BLaER1 treated with 17β-estradiol and CSF1 and Interleukin-3, amounts not matched to agents 10 nM and 100 nM (cell line): ENCODE measurements around the gene LTBP1.

ENCODE experiments used
- H3K27ac ChIP-seq, 11 experiments: shearing (Covaris generic); formaldehyde crosslinking; 2 replicates each; pipeline ENCODE4 v1.8.1; 2022
- H3K27me3 ChIP-seq, 11 experiments: shearing (Covaris generic); formaldehyde crosslinking; 2 replicates each; pipeline ENCODE4 v1.8.1; 2022
- H3K36me3 ChIP-seq, 11 experiments: shearing (Covaris generic); formaldehyde crosslinking; 2 replicates each; pipeline ENCODE4 v1.8.1; 2022
- H3K4me1 ChIP-seq, 10 experiments: shearing (Covaris generic); formaldehyde crosslinking; 2 replicates each; pipeline ENCODE4 v1.8.1; 2022
- H3K4me2 ChIP-seq, 11 experiments: shearing (Covaris generic); formaldehyde crosslinking; 2 replicates each; pipeline ENCODE4 v1.8.1; 2022
- H3K4me3 ChIP-seq, 10 experiments: shearing (Covaris generic); formaldehyde crosslinking; 2 replicates each; pipeline ENCODE4 v1.8.1; 2022
- H3K9ac ChIP-seq, 11 experiments: shearing (Covaris generic); formaldehyde crosslinking; 2 replicates each; pipeline ENCODE4 v1.8.1; 2022
- H3K9me3 ChIP-seq, 11 experiments: shearing (Covaris generic); formaldehyde crosslinking; replicated peaks in 1 of 11; 2 replicates each; pipeline ENCODE4 v1.8.1; 2022
- H4K20me1 ChIP-seq, 11 experiments: shearing (Covaris generic); formaldehyde crosslinking; 2 replicates each; pipeline ENCODE4 v1.8.1; 2022
- Cebpa-rat ChIP-seq, 11 experiments: shearing (Covaris generic); IDR thresholded peaks; 2 replicates each; pipeline ENCODE4 v1.8.1; 2022

LTBP1 gene

GRCh38 chr2:33123216-33123615, 176.5 kb downstream of the LTBP1 start:
- H3K9ac ChIP-seq, result no peak overlapping the region
- no peaks in the 10 kb centered on the region for H4K20me1 ChIP-seq
- no peaks in the 10 kb centered on the region for H3K36me3 ChIP-seq
- no peaks in the 10 kb centered on the region for H3K9me3 ChIP-seq
- H3K4me1 ChIP-seq, result no peaks in the 10 kb centered on the region
- H3K27ac ChIP-seq, result no peak overlapping the region
- H3K4me2 ChIP-seq, result no peak overlapping the region
- H3K27me3 ChIP-seq, result no peaks in the 10 kb centered on the region
- H3K4me3 ChIP-seq, result no peak overlapping the region
- no peak for TF ChIP-seq Cebpa-rat (IDR thresholded peaks at IDR 0.05)

GRCh38 chr2:33126552-33126951, 179.8 kb downstream of the LTBP1 start:
- no peaks in the 10 kb centered on the region for H3K27me3 ChIP-seq
- 0 out of 22 replicates have a peak, but pooled peaks cover 0 to 7% (median 0%) of the 10 kb centered on the region in 11 experiments for H3K9me3 ChIP-seq
- no peaks in the 10 kb centered on the region for H3K4me1 ChIP-seq
- H3K4me2 ChIP-seq, result no peak overlapping the region
- no peaks in the 10 kb centered on the region for H4K20me1 ChIP-seq
- TF ChIP-seq Cebpa-rat (IDR thresholded peaks at IDR 0.05), result no peak
- H3K27ac ChIP-seq, result no peak overlapping the region
- no peak overlapping the region for H3K9ac ChIP-seq
- H3K4me3 ChIP-seq, result no peak overlapping the region
- H3K36me3 ChIP-seq, result no peaks in the 10 kb centered on the region

- no peak overlapping the region for H3K9ac ChIP-seq
- H4K20me1 ChIP-seq, result no peaks in the 10 kb centered on the region
- no peak for TF ChIP-seq Cebpa-rat (IDR thresholded peaks at IDR 0.05)
- no peak overlapping the region for H3K4me3 ChIP-seq
- H3K27me3 ChIP-seq, result no peaks in the 10 kb centered on the region
- no peak overlapping the region for H3K4me2 ChIP-seq
- H3K27ac ChIP-seq, result no peak overlapping the region
- H3K9me3 ChIP-seq, result 0 out of 22 replicates have a peak, but pooled peaks cover 0 to 7% (median 0%) of the 10 kb centered on the region in 11 experiments
- no peaks in the 10 kb centered on the region for H3K4me1 ChIP-seq
- no peaks in the 10 kb centered on the region for H3K36me3 ChIP-seq
These were observed 180.2 kb downstream of the LTBP1 start for GRCh38 chr2:33126958-33127357.

GRCh38 chr2:33129263-33130053, 182.7 kb downstream of the LTBP1 start:
- no peaks in the 10 kb centered on the region for H3K4me1 ChIP-seq
- H3K9me3 ChIP-seq, result 0 out of 22 replicates have a peak, but pooled peaks cover 0 to 7% (median 0%) of the 10 kb centered on the region in 11 experiments
- no peak for TF ChIP-seq Cebpa-rat (IDR thresholded peaks at IDR 0.05)
- H3K27me3 ChIP-seq, result no peaks in the 10 kb centered on the region
- no peaks in the 10 kb centered on the region for H4K20me1 ChIP-seq
- no peak overlapping the region for H3K4me3 ChIP-seq
- H3K4me2 ChIP-seq, result no peak overlapping the region
- H3K9ac ChIP-seq, result no peak overlapping the region
- no peaks in the 10 kb centered on the region for H3K36me3 ChIP-seq
- no peak overlapping the region for H3K27ac ChIP-seq

GRCh38 chr2:33130054-33130447, 183.3 kb downstream of the LTBP1 start:
- H4K20me1 ChIP-seq, result no peaks in the 10 kb centered on the region
- 0 out of 22 replicates have a peak, but pooled peaks cover 0 to 7% (median 0%) of the 10 kb centered on the region in 11 experiments for H3K9me3 ChIP-seq
- no peak for TF ChIP-seq Cebpa-rat (IDR thresholded peaks at IDR 0.05)
- H3K4me1 ChIP-seq, result no peaks in the 10 kb centered on the region
- H3K9ac ChIP-seq, result no peak overlapping the region
- no peak overlapping the region for H3K4me3 ChIP-seq
- no peaks in the 10 kb centered on the region for H3K27me3 ChIP-seq
- no peak overlapping the region for H3K4me2 ChIP-seq
- no peaks in the 10 kb centered on the region for H3K36me3 ChIP-seq
- H3K27ac ChIP-seq, result no peak overlapping the region

- Histone ChIP-seq H3K4me3 (no peak overlapping the region), H3K4me2 (no peak overlapping the region), H4K20me1 (no peaks in the 10 kb centered on the region), H3K27ac (no peak overlapping the region), H3K4me1 (peaks cover 0 to 2% (median 0%) of the 10 kb centered on the region in 10 experiments; a peak in 4 of 20 replicates), H3K9ac (no peak overlapping the region), H3K36me3 (no peaks in the 10 kb centered on the region), H3K27me3 (no peaks in the 10 kb centered on the region), H3K9me3 (0 out of 22 replicates have a peak, but pooled peaks cover 0 to 7% (median 0%) of the 10 kb centered on the region in 11 experiments)
- no peak for TF ChIP-seq Cebpa-rat (IDR thresholded peaks at IDR 0.05)
These were observed 183.8 kb downstream of the LTBP1 start for GRCh38 chr2:33130544-33130943.

GRCh38 chr2:33131111-33131510, 184.4 kb downstream of the LTBP1 start:
- H3K4me2 ChIP-seq, result no peak overlapping the region

GRCh38 chr2:33131749-33132148, 185.0 kb downstream of the LTBP1 start:
- peaks cover 0 to 14% (median 0%) of the 10 kb centered on the region in 10 experiments; a peak in 6 of 20 replicates for H3K4me1 ChIP-seq
- no peak overlapping the region for H3K9ac ChIP-seq
- no peak overlapping the region for H3K4me3 ChIP-seq
- H3K4me2 ChIP-seq, result no peak overlapping the region
- H3K36me3 ChIP-seq, result no peaks in the 10 kb centered on the region
- no peak overlapping the region for H3K27ac ChIP-seq
- no peaks in the 10 kb centered on the region for H4K20me1 ChIP-seq
- TF ChIP-seq Cebpa-rat (IDR thresholded peaks at IDR 0.05), result no peak
- H3K27me3 ChIP-seq, result no peaks in the 10 kb centered on the region
- 0 out of 22 replicates have a peak, but pooled peaks cover 0 to 7% (median 0%) of the 10 kb centered on the region in 11 experiments for H3K9me3 ChIP-seq

More at GRCh38 chr2:33131111-33131510, 184.4 kb downstream of the LTBP1 start:
- Histone ChIP-seq H3K4me3 (no peak overlapping the region), H3K27ac (no peak overlapping the region), H3K27me3 (no peaks in the 10 kb centered on the region), H3K36me3 (no peaks in the 10 kb centered on the region), H3K4me1 (peaks cover 0 to 8% (median 0%) of the 10 kb centered on the region in 10 experiments; a peak in 6 of 20 replicates), H3K9ac (no peak overlapping the region), H4K20me1 (no peaks in the 10 kb centered on the region), H3K9me3 (0 out of 22 replicates have a peak, but pooled peaks cover 0 to 7% (median 0%) of the 10 kb centered on the region in 11 experiments)
- no peak for TF ChIP-seq Cebpa-rat (IDR thresholded peaks at IDR 0.05)

- Histone ChIP-seq H3K27me3 (no peaks in the 10 kb centered on the region), H3K9ac (no peak overlapping the region), H3K36me3 (no peaks in the 10 kb centered on the region), H3K4me2 (no peak overlapping the region), H4K20me1 (no peaks in the 10 kb centered on the region), H3K27ac (no peak overlapping the region), H3K9me3 (0 out of 22 replicates have a peak, but pooled peaks cover 0 to 6% (median 0%) of the 10 kb centered on the region in 11 experiments), H3K4me3 (no peak overlapping the region), H3K4me1 (peaks cover 0 to 15% (median 0%) of the 10 kb centered on the region in 10 experiments; a peak in 6 of 20 replicates)
- no peak for TF ChIP-seq Cebpa-rat (IDR thresholded peaks at IDR 0.05)
These were observed 186.8 kb downstream of the LTBP1 start for GRCh38 chr2:33133454-33133952.
